Glomerular visceral epithelial cell (primary cell): Measurements from ENCODE around the gene RBCK1.
A peak's percentile ranks its signal among the peaks of the same experiment; 100 is the strongest.
"Not testable (repeated sequence)": the region's sequence is repeated elsewhere in the genome, so short reads cannot be mapped to it uniquely, and the experiment has no call there.

Experiments used
- DNase-seq: peaks from one replicate; pipeline ENCODE4 v3.0.0-alpha.2; 2016; ENCODE audit errors: extremely low spot score

Gene RBCK1

DNA sequence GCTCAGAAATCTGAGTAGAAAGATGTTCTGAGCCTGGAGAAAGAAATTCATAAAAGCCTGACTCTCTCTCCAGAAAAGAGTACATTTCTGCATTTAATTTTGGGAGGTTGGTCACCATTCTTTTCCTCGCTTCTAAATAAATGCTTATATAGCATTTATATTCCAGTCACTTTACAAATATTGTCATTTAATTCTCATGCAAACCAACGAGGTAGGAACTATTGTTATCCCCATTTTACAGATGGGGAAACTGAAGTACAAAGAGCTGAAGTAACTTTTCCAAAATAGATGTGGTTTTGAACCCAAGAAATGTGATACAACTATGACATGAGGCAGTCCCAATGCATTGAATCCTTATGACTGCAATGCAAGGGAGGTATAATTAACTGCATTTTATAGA lies 32.0 kb upstream of the RBCK1 start:
- DNase-seq, result no peak

DNA sequence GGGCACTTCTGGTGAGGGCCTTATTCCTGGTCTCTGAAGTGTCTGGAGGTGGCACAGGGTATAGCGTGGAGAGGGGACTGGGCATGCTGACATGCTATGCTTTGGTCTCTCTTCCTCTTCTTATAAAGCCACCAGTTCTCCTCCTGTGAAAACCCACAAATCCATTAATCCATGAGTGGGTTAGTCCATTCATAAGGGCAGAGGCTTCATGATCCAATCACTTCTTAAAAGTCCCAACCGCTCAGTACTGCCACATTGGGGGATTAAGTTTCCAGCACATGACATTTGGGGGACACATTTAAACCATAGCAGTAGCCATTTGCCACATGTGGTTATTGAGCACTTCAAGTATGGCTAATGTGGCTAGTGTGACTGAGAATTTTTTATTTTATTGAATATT lies 31.3 kb upstream of the RBCK1 start:
- DNase-seq, result no peak

DNA sequence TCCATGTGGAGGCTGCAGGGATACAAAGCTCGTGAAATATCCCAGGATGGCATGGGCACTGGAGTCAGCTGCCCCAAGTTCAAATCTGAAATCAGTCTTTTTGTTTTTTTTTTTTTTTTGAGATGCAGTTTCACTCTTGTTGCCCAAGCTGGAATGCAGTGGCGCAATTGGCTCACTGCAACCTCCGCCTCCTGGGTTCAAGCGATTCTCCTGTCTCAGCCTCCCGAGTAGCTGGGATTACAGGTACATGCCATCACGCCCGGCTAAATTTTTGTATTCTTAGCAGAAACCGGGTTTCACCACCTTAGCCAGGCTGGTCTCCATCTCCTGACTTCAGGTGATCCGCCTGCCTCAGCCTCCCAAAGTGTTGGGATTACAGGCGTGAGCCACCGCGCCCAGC lies 30.5 kb upstream of the RBCK1 start:
- DNase-seq, result not testable (repeated sequence)

DNA sequence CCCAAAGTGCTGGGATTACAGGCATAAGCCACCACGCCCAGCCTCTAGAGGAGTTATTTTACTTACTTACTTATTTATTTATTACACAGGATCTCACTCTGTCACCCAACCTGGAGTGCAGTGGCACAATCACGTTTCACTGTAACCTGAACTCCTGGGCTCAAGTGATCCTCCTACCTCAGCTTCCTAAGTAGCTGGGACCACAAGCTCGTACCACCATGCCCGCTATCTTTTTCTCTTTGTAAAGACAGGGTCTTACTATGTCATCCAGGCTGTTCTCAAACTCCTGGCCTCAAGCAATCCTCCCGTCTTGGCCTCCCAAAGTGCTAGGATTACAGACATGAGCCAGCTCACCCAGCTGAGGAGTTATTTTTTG lies 29.1 kb upstream of the RBCK1 start:
- no peak for DNase-seq

DNA sequence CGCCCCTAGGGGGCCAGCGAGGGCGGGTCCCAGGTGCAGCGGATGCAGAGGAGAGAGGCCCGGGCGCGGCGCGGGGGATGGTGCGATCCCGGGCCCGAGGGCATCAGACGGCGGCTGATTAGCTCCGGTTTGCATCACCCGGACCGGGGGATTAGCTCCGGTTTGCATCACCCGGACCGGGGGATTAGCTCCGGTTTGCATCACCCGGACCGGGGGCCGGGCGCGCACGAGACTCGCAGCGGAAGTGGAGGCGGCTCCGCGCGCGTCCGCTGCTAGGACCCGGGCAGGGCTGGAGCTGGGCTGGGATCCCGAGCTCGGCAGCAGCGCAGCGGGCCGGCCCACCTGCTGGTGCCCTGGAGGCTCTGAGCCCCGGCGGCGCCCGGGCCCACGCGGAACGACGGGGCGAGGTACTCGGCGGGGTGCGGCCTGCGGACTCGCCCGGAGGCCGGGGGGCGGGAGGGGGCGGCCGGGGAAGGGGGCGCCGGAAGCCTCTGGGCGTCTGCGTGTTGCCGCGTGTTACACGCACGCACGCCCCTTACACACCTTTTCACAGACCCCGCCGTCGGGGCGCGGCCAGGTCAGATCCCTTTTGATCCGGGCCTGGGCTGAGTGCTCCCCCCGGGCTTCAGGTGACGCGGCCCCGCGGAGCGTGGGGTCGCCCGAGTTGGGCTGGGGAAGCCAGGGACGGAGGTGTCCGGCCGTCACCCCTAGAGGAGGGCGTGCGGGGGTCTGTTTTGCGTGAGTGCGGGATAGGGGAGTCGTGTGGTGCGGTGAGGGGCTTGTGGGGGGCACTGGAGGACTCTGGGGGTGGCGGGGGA lies 27.1 kb upstream of the RBCK1 start:
- DNase-seq, result peak; percentile 71

DNA sequence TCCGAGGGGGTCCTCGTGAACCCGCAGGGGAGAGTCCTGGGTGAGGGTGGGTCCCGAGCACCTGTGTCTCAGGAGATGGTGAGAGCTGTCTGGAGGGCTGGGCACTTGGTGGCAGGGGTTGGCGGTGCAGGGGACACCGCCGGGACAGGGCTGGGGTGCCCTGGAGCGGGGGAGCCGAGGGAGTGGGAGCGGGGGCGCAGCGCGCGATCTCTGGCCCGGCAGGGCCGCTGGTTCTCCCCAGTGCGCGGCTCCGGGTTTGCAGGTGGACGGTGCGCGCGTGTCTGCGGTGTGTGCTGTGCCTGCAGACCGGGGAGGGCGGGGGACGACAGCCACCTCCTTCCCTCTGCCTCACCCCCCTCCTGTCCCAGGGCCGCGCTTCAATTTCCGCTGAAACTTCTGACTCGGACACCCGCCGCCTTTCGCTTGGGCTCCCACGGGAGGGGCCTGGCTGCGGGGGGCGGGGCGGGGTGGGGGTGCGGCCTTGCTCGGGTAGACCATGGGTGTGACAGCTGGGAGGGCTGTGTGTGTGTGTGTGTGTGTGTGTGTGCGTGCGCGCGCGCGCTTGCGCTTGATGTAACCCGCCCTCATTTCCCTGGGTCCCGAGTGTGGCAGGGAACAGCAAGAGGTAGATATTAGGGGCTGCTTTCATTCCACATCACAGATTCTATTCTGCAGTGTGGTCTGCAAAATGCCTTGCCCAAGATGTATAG lies 26.4 kb upstream of the RBCK1 start:
- DNase-seq, result peak; percentile 91

DNA sequence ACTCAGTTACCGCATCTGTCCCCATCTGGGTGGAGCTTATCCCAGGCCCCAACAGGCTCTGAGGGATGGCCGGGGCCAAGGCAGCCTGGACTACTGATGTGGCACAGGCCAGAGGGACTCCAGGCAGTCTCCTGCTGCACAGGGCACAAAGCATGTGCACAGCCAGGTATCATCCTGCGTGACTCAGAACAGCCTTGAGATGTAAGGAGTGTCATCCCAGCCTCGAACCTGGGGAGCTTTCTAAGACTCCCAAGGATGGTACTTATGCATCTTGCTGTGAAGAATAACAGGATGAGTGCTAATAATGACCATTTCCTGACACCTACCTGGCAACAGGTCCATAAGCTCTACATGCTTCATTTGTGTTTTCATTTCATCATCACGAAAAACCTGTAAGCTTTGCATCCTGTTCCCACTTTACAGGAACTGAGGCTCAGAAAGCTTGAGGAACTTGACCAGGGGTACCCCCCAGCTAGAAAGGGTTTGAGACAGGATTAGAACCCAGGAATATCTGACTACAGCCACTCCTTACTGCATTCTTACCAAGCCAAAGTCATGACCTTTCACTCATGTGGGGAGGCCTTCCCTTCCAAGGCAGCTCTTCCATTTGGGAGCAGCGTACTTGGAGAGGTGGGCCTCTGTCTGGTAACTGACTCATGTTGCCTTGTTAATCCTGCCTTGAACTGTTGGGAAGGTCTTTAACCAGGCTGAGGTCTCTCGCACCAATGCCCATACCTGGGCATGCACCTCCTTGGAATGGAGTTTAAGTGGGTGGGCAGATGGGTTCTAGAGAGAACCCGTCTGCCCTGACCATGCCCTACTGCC lies 25.6 kb upstream of the RBCK1 start:
- no peak for DNase-seq

DNA sequence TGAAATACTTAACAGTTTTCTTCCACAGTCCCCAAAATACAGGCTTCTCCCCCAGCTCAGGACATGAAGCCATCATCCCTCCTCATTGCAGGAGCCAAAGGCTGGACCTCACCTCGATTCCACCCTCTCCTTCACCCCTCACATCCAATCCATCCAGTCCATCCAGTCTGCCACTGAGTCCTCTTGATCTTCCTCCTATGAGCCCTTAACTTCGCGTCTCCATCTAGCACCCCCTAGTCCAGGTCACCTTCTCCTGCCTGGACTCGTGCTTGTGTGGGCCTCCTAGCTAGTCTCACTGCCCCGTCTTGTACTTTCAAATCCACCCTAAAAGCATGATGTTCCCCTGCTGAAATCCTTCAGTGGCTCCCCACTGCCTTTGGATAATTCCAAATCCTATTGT lies 24.2 kb upstream of the RBCK1 start:
- DNase-seq, result no peak

DNA sequence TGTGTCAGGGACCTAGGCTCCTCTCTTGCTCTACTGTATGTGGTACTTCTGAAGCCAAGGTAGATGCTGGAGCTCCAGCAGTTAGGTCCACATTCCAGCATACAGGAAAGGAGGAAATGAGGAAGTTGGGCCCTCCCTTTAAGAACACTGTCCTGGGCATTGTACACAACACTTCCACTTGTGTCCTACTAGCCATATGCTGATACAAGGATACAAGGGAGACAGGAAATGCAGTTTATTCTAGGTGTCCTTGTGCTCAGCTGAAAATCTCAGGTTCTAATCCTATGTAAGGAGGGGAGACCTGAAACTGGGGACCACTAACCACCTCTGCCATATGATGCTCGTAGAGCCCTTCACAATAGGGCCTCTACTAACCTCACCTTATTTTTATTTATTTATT lies 23.4 kb upstream of the RBCK1 start:
- DNase-seq, result no peak

DNA sequence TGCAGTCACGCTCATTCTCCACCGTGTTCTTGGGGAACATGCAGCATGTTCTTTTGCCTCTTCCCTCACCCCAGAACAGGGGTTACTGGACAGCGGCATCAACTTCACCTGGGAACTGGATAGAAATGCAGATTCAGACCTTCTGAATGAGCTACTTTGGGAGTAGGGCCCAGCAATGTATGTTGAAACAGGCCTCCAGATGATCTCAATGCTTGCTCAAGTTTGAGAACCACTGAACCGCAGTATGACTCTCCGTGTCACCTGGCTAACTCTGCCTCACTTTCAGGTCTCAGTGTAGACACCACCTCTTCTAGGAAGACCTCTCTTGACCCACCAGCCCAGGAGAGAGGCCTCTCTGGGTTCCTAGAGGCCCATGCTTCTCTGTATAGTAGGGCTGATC lies 22.7 kb upstream of the RBCK1 start:
- DNase-seq, result no peak

DNA sequence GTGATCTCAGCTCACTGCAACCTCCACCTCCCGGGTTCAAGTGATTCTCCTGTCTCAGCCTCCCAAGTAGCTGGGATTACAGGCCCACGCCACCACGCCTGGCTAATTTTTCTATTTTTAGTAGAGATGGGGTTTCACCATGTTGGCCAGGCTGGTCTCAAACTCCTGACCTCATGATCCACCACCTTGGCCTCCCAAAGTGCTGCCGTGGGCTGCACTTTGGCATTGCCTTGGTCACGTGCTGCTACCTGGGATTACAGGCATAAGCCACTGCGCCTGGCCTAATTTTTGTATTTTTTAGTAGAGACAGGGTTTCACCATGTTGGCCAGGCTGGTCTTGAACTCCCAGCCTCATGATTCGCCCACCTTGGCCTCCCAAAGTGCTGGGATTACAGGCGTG lies 21.5 kb upstream of the RBCK1 start:
- DNase-seq, result not testable (repeated sequence)

DNA sequence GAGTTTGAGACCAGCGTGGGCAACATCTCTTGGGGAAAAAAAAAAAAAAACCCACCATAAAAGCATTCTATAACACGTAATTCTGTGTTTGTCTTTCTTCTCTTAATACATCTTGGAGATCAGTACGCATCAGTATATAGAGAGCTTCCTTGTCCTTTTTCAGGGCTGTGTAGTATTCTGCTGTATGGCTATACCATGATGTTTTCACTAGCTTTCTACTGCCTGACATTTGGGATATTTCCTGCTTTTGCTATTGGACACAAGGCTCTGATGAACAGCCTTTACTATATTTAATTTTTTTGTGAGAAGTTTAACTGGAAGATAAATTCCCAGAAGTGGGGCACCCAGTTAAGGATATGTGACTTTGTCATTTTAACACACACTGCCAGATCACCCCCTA lies 20.6 kb upstream of the RBCK1 start:
- DNase-seq, result no peak

DNA sequence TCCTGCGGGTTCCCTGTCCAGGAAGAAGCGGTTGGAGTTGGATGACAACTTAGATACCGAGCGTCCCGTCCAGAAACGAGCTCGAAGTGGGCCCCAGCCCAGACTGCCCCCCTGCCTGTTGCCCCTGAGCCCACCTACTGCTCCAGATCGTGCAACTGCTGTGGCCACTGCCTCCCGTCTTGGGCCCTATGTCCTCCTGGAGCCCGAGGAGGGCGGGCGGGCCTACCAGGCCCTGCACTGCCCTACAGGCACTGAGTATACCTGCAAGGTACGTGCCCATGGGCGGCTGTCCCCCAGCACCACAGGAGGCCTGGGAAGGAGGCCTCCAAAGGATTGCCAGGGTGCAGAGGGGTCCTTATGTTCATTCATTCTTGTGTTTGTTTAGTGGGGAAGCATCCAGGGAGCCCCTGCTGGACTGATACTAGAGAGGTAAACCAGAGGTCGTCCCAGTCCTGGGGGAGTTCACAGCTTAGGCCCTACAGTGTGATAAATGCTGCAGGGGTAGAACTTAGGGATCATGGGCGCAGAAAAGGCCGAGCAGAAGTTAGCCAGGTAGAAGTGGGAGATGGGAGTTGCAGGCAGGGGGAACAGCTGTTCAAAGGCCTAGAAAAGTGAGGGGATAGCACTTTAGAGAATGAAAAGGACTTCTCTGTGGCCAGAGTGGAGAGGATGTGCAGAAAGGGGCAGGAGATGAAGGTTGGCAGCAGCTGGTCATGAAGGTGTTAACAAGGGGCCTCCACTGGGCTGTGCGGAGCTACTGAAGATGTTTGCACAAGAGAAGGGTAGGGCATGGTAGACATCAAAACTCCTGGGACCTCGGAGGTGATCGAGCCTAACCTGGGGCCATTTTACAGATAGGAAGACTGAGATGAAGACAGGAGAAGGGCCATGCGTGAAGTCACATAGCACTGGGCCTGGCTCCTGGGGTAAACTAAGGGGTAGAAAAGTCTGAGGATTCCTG lies 19.8 kb upstream of the RBCK1 start:
- no peak for DNase-seq

DNA sequence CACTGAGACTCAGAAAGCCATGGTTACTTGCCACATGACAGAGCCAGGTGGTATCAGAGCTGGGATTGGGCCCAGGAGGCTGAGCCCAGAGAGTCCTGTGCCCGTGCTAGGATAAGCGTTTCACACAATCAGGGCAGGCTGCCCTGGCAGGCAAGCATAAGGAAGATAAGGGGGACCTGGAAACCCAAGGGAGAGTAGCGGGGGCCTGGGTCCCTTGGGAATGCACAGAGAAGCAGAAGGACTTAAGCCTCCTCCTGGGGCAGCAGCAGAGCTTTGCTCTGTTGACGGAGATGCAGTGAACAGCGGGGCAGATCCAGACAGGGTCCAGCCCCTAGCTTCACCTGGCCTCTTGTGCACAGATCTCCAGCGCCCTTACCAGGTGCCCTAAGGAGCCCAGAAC lies 18.9 kb upstream of the RBCK1 start:
- DNase-seq, result no peak

DNA sequence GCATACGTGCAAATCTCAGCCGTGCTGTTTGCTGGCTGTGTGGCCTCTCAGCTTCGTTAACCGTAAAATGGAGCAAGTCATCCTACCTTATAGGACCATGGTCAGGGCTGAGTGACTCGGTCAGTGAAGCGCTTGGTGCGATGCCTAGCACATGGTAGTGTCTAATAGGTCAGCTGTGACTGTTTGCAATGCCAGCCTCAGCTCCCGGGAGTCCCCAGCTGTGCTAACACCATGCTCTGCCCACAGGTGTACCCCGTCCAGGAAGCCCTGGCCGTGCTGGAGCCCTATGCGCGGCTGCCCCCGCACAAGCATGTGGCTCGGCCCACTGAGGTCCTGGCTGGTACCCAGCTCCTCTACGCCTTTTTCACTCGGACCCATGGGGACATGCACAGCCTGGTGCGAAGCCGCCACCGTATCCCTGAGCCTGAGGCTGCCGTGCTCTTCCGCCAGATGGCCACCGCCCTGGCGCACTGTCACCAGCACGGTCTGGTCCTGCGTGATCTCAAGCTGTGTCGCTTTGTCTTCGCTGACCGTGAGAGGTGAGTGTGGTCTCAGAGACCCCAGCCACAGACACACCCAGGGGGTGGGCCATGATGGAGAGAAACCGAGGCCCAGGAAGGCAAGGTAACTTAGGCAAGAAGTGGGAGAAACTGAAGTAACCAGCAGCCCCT lies 16.9 kb upstream of the RBCK1 start:
- DNase-seq, result peak; percentile 63

DNA sequence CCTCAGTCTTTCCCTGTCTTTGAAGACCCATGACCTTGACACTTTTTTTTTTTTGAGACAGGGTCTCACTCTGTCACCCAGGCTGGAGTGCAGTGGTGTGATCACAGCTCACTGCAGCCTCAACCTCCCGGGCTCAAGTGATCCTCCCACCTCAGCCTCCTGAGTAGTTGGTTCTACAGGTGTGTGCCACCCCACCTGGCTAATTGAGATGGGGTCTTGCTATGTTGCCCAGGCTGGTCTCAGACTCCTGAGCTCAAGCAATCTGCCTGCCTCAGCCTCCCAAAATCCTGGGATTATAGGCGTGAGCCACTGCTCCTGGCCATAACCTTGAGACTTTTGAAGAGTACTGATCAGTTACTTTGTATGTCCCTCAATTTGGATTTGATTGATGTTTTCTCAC lies 14.8 kb upstream of the RBCK1 start:
- not testable (repeated sequence) for DNase-seq

DNA sequence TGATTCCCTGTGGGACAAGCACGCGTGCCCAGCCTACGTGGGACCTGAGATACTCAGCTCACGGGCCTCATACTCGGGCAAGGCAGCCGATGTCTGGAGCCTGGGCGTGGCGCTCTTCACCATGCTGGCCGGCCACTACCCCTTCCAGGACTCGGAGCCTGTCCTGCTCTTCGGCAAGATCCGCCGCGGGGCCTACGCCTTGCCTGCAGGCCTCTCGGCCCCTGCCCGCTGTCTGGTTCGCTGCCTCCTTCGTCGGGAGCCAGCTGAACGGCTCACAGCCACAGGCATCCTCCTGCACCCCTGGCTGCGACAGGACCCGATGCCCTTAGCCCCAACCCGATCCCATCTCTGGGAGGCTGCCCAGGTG lies 11.9 kb upstream of the RBCK1 start:
- DNase-seq, result no peak

DNA sequence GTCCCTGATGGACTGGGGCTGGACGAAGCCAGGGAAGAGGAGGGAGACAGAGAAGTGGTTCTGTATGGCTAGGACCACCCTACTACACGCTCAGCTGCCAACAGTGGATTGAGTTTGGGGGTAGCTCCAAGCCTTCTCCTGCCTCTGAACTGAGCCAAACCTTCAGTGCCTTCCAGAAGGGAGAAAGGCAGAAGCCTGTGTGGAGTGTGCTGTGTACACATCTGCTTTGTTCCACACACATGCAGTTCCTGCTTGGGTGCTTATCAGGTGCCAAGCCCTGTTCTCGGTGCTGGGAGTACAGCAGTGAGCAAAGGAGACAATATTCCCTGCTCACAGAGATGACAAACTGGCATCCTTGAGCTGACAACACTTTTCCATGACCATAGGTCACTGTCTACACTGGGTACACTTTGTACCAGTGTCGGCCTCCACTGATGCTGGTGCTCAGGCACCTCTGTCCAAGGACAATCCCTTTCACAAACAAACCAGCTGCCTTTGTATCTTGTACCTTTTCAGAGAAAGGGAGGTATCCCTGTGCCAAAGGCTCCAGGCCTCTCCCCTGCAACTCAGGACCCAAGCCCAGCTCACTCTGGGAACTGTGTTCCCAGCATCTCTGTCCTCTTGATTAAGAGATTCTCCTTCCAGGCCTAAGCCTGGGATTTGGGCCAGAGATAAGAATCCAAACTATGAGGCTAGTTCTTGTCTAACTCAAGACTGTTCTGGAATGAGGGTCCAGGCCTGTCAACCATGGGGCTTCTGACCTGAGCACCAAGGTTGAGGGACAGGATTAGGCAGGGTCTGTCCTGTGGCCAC lies 11.3 kb upstream of the RBCK1 start:
- no peak for DNase-seq

DNA sequence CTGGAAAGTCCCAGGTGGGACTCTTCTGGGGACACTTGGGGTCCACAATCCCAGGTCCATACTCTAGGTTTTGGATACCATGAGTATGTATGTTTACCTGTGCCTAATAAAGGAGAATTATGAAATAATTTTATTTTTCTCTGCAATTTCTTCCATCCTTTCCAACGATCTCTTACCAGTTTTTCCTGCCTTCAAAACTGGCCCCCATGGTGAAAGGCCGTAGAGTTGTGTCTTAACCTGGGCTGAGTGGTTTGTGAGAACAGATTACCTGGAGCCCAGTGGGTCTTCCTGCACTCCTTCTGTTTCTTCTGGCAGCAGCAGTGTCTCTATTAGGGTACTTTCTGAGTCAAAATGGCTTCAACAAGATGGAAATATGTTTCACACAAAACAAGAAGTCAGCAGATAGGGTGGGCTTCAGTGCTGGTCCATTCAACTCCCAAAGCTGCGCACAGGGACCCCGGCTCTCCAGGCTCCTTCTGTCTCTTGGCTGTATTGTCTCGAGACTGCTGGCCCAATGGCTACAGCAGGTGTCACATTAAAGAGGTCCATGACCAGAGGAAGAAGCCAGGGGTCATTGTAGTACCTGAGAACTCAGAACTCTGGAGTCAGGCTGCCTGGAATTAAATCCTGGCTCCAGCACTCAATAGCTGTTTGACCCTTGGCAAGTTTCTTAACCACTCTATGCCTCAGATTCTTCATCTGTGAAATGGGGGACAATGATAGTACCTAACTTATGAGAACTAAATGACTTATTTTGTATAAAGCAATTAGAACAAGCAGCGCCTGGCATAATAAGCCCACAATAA lies 10.5 kb upstream of the RBCK1 start:
- DNase-seq, result no peak
